ENCODE results near the gene EGFL8.
"Not testable (repeated sequence)": the region's sequence is repeated elsewhere in the genome, so short reads cannot be mapped to it uniquely, and the experiment has no call there.

EGFL8 gene

DNA sequence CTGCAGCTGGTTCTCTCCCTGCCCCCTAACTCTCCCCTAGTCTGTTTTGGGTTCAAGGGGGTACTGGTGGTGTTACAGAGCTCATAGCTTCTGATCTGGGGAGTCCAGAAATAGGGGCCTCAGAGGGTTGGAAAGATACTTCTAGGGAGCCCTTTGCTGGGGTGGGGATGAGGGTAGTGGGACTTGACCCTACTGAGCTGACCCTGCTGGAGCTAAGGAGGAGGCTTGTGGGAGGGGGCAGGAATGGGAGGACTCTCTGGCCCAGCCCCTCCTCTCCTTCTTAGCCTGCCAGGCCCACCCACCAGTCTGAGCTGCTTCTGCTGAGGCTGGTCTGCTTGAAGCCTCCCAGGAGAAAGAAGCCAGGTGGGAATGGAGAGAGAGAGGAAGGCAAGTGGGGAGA lies at the start of gene EGFL8:
Gene EGFL8 (plus strand): TSS at position 301 of the 400 bp plus-strand sequence. CDS start 1,571 bp downstream, outside the sequence.
- DNase-seq = no peak

GRCh38 chr6:32114796-32115195 lies 49.6 kb upstream of the EGFL8 start:
- no peak for DNase-seq

DNA sequence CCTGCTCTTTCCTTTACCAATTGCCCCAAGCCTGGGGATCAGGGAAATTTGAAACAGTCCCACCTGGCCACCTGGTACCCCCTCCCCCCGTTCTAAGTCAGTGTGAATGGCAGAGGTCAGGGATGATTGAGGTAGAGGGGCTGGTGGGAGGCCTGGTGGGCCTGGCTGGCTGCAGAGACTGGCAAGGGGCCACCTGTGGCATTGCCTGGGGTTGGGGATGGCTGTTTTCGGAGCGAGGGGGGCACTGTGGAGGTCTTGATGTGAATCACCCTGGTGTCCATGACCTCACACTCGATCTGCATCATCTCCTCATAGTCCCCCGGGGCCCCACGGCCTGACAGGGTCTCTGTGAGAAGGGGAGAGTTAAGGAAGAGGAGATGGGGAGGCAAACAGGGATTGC lies 48.8 kb upstream of the EGFL8 start:
- DNase-seq = no peak

DNA sequence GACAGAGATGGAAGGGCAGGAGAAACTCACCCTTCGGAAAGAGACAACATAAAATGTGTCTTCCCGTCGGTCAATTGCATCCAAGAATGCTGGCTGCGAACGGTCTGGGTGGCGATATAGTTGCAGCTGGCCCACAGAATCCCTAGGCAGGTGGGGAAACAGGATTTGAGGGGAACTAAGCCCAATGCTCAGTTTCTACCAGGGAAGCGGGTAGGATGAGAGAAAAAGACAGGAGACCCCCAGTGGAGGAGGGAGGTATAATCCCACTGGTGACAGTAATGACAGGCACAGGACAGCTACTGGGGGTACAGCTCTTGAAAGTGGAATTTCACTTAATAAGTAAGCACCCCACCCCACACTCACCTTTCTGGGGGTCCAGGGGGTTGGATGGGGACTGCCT lies 47.7 kb upstream of the EGFL8 start:
- DNase-seq = no peak

- no peak for DNase-seq
These were observed 46.9 kb upstream of the EGFL8 start for GRCh38 chr6:32117461-32117860.

GRCh38 chr6:32118782-32119628 lies 45.4 kb upstream of the EGFL8 start:
- peak; percentile 56 for DNase-seq

DNA sequence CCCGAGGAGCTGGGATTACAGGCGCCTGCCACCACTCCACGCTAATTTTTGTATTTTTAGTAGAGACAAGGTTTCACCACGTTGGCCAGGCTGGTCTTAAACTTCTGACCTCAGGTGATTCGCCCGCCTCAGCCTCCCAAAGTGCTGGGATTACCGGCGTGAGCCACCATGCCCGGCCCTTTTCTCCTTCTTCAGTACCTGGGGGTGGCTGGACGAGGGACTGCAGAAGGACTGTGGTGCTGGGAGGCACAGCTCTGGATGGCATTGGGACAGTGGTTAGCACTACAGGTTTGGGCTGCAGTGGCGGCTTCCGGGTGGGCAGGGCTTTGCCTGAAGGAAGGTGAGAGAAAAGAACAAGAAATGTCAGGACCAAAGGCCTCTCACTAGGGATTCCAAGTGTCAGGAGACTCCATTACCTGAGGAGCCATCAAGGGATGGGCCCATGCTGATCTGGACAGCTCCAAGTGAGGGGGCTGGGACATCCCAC lies 43.8 kb upstream of the EGFL8 start:
- DNase-seq = no peak

DNA sequence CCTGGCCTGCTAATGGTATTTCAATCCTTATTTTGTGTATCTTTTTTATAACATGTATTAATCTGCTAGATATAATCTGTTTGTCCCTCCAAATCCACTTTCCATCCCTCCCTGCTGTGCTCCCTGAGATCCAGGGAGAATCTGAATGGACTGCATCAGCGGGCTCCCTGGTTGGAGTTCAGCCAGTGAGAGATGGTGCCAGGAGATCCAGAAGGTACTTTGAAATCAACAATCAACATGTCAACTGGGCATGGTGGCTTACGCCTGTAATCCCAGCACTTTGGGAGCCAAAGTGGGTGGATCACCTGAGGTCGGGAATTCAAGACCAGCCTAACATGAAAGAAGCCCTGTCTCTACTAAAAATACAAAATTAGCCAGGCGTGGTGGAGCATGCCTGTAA lies 40.7 kb upstream of the EGFL8 start:
- DNase-seq = no peak

- no peak for DNase-seq
These were observed 37.5 kb upstream of the EGFL8 start for GRCh38 chr6:32126880-32127279.

- DNase-seq = no peak
These were observed 37.0 kb upstream of the EGFL8 start for GRCh38 chr6:32127409-32127716.

- DNase-seq = peak; percentile 99
These were observed 36.4 kb upstream of the EGFL8 start, which contains the start of gene ATF6B for GRCh38 chr6:32127717-32128592. TSS of gene ATF6B (minus strand) at chr6:32128246. CDS start at chr6:32128207, 39 bp downstream.

GRCh38 chr6:32128751-32129296 lies 35.6 kb upstream of the EGFL8 start:
- no peak for DNase-seq

DNA sequence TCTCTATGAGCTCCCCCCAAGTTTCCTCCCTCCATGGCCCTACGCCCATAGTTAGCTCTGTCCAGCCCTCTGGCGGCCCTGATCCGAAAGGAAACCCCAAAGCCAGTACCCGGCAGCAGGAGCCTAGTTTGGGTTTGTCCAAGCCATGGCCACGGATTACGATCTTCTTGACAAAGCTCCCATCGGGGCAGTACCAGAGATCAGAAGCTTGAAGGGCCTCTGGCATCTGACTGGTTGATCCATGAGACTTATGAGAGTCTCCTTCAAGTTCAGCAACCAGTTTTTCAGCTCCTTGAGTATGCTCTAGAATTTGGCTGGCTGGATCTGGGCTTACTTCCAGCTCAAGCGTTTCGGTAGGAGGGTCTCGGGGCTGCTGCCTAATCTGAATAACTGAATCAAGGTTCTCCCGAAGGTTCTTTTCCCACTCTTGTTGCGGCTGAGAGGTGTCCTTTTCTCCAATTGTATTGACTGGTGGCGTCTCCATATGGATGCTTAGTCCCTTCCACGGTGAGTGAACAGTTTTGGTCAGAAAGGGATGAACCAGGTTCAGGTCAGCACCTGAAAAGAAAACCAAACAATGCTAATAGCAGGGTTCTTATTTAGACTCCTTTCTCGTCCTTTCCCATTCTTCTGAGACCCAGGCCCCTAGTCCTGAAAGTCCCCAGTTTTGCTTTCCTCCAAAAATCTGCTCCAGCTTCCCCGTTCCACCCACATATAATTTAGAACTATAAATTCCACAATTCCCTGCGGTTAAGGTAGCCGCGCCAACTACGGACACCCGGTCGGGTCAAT lies 34.9 kb upstream of the EGFL8 start:
- peak; percentile 19 for DNase-seq

- DNase-seq = no peak
These were observed 32.9 kb upstream of the EGFL8 start for GRCh38 chr6:32131439-32131948.

DNA sequence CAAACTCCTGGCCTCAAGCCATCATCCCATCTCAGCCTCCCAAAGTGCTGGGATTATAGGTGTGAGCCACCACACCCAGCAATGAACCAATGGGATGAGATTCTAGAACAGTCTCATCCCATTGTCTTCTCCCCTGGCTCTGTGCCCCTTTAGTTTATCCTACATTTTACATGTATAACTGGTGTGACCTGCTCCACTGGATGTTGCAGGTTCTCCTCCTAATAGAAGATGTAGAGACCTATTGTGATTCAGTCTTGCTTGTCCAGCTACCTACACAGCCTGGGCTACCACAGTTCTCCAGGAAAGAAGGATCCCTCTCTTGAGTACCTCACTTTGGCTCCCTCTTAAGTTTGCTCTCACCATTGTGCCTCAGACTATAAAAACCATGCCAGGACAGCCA lies 32.3 kb upstream of the EGFL8 start:
- DNase-seq = no peak

GRCh38 chr6:32133786-32134185 lies 30.6 kb upstream of the EGFL8 start:
- no peak for DNase-seq

DNA sequence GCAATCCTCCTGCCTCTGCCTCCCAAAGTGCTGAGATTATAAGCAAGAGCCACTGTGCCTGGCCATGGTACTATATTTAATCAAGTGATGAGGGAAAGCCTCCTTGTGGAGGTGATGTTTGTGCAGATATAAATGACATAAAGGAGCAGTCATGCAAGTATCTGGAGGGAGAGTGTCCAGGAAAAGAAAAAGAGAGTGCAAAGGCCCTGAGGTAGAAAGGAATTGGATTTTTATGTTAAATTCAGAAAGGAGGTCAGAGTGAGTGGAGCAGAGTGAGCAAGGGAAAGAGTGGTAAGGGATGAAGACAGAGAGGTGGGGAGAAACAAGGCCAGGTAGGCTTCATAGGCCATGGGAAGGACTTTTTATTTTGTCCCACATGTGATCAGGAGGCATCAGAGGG lies 26.9 kb upstream of the EGFL8 start:
- no peak for DNase-seq

GRCh38 chr6:32139590-32139989 lies 24.8 kb upstream of the EGFL8 start:
- DNase-seq = no peak

DNA sequence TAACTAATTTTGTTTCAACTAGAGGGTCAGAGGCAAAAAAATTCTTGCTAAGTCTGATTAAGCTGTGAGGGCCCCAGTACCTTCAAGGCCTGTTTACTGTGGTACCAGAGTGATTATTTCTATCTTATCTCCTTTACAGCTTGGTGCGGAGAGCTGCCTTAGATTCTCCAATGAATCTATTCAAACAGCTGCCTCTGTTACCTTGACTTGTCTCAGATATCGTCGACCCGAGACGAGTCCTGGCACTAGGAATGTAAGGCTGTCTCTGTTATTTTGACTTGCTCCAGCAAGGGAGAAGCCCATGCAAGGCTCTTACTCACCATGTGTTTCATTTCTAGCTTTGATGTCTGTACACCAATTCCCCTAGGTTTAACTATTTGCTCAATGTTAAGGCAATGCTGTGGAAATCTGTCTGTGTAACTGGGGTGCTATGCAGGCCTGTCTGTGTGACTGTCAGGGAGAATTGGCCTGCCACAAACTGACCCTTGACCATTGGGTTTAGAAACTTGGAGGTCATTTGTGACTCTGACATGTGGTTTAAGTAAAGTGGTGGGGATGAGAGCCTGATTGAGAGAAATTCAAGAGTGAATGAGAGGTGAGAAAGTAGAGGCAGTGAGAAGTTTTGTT lies 23.9 kb upstream of the EGFL8 start:
- no peak for DNase-seq

GRCh38 chr6:32144238-32144637 lies 20.2 kb upstream of the EGFL8 start:
- DNase-seq = not testable (repeated sequence)

DNA sequence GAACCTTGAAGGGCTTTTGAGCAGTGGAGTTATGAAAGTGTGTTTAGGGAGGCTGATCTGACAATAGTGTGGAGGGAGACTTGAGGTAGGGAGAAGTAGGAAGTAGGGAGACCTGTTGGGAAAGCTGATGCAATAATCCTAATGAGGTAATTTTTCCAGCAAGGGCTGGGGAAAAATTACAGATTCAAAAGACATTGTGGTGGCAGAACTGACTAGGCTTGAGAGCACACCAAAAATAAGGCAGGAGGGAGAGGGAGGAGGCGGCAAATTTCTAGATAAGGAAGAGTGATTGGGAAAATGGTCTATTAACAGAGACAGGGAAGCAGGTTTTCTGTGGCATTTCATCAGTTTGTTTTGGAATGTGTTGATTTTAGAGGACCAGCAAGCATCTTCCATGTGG lies 18.1 kb upstream of the EGFL8 start:
- no peak for DNase-seq

- DNase-seq = no peak
These were observed 17.7 kb upstream of the EGFL8 start for GRCh38 chr6:32146687-32147086.
